Limb (tissue), 2 donors: ENCODE data around the gene TMEM178B.
"Not testable (repeated sequence)": the region's sequence is repeated elsewhere in the genome, so short reads cannot be mapped to it uniquely, and the experiment has no call there.

Experiments used
- DNase-seq, 2 donors: peaks; one replicate each; pipeline ENCODE4 v3.0.0-alpha.2; 2016; ENCODE audit errors: extremely low spot score in 2 of 2

Gene TMEM178B

DNA sequence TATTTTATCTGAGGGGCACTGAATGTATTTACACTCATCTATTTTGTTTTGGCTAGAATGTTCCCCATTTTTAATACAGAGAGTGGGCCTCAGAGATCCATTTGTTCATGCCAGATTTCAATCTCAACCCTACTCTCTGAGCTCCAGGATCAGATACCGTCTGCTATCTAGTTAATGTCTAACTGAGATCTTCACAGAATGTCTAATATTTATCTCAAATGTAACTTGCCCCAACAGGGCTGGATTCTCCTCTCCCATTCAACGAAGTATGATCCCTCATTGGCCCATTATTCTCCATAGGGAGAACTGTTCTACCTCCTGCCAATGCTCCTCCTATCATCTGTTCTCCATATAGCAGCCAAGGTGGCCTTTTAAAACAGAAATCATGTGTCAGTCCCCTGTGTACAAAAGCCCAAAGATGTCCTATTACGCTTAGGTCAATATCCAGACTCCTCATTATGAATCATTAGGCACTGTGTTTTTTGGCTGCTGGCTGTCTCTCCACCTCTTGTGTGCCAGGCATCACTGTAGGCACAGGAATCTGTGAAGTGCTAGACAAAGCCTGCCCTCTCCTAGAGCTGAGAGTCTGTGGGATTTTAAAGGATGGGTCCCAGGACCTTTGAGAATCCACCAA is 308.0 kb downstream of the TMEM178B start:
- DNase-seq, result no peak

DNA sequence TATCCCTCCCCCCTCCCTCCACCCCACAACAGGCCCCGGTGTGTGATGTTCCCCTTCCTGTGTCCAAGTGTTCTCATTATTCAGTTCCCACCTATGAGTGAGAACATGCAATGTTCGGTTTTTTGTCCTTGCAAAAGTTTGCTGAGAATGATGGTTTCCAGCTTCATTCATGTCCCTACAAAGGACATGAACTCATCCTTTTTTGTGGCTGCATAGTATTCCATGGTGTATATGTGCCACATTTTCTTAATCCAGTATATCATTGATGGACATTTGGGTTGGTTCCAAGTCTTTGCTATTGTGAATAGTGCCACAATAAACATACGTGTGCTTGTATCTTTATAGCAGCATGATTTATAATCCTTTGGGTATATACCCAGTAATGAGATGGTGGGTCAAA is 309.5 kb downstream of the TMEM178B start:
- DNase-seq, result not testable (repeated sequence)

DNA sequence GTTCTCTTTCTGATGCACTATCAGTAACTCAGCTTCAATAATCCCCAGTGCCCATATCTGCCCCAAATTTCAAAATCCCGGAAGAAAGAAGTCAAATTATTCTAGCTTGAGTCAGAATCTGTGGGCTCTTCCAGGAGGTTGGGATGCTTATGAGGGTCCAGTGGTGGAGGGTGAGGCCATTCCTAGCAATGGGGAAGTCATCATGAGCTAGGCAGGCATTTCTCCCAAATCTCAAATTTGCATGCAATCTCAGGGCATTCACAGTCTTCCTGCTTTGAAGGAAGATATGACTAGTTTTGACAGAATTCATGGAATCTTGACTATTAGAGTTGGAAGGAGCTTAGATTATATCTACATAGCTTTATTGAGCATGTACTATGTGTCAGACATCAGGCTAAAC is 313.0 kb downstream of the TMEM178B start:
- DNase-seq, result no peak

DNA sequence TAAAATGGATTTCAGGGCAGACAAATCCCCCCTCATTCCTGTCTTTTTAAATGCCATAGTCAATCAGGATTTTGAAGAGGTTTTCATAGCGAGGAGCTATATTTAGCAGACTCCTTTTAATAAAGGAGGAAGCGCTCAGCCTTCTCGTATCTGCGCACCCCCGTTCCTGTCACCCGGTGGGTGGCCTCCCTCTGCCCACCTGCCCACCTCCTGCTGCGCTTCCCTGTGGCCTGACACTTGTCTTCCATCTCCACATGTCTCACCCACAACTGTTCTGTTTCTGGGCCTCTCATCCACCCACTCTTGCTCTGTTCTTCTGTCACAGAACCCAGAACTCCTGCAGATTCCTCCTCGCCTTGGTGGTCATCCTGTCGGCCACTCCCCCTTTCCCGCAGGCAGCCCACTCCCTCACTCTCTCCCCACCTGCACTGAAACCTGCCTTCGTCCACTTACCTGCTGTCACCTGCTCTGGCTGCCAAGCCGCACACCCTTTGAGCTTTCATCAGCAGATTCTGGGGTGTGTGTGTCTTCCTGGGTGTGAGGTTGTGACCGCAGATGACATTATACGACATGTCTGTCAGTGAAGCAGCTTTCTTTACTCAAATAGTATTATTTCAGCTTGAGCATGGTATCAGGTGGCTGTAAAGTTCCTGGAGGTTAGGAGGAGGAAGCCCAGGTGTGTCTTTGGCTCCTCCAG is 313.8 kb downstream of the TMEM178B start:
- no peak for DNase-seq

DNA sequence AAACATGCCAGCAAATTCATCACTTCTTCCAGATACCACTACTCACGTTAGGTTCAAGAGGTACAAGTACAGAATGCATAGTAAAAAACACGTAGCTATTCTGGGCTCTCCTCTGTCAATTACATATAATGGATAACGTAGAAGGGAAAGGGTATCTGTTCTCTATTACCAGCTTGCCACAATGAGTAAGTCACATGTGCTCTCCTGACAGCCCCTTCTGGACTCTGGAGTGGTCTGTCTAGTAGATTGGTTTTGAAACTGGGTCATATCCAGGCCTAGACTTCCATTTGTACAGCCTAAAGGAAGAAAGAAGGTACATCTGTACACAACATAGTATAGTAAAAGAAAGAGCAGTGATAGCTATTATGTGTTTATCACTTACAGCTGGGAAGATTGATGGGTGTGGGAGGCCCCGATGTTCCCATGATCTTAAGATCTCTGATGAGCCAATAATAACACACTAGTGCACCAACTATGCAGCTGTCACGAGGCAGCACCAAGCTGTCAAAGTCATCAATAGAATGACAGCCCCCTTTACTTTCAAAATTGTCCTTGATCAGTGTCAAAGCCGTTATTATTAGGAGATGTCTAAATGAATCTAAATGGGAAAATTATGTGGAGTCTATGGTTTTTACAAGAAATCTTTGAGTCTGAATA is 315.4 kb downstream of the TMEM178B start:
- DNase-seq, result no peak

- DNase-seq, result no peak
Observed at GRCh38 chr7:141390339-141390738, 316.5 kb downstream of the TMEM178B start.

- DNase-seq, result no peak
Observed at GRCh38 chr7:141393056-141393455, 319.2 kb downstream of the TMEM178B start.

DNA sequence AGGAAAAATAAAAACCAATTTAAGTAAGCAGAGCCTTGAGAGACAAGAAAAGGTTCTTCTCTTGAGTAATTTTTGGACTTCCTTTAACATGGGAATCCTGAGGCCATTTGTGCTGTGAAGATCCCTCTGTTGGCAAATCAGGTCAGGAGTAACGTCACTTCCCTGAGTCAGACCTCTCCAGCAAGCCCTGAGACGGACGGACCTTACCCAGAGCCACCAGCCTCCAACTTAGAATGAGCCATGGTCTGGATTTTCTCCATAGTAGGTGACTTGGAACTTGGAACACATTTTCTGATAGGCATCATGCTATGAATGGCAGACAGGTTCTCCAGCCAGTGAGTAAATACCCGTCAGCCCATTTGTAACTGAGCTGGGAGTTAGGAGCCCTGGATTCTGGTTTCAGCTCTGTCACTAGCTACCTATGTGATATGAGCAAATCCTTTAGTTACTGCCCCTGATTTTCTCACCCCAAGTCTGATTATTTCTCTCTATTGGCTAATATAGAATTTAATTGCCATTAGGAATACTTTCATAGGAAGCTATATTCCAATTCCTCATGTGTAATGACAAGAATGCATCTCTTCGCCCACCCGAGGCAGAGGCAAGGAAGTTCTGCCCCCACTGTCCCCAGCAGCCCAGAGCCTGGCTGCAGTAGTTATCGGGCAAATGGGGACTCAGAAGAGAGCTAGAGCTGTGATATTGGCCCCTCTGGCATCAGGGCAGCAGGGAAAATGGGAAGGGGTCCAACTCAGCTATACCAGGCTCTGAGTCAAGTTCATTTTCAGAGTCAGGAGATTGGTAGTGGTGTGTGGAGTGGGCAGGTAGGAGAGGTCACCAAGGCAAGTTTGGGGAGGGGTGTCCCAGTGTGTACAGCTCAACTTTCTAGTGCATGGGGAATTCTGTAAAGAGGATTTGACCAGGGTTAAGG is 323.6 kb downstream of the TMEM178B start:
- DNase-seq, result no peak

DNA sequence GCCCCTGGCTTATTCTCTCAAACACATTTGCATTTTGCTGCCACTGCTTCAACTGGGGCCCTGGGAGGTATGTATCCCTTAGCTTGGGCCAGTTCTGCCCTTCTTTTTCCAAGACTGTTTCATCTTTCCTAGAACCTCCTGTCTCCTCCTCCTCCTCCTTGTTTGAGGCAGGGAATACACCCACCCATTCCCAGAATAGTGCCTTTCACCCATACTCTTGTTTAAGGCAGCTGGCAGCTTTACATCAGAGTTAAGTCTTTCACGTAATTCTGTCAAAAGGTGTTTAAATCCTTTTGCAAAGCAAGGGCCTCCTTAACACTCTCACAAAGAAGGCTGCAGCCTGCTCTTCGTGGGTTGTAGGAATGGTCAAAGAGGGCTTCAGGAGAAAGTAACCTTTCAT is 326.5 kb downstream of the TMEM178B start:
- no peak for DNase-seq

DNA sequence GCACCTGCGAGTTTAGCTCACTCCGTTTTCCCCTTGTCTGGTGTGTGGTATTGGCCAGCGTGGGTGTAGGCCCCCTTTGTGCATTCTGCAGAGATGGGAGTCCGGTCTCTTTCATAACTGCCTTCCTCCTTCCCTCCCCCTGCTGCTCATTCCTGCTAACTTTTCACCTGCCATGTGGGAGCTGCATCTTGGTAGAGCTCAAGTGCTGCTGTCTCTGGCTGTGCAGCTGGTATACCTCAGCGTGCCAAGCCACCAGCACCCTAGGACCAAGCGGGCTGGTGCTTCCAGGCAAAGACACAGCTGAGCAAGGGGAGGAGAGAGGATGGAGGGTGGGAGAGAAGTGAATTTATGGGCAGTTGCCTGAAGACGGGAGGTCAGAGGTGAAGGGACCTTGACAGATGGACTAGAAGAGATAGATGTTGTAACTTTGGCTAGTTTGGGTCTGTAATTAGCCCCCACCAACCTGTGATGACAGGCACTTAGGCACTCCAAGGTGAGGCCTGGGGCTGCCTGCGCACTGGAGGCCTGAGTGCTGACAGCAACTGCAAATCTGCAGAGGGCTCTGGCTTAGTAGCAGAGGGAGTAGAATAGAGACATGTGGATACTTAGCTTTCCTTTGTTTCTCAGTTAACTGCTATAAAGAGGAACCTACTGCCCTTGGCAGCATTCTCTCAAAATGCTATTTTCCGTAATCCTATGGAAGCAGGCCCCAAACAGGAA is 328.6 kb downstream of the TMEM178B start:
- DNase-seq, result no peak

DNA sequence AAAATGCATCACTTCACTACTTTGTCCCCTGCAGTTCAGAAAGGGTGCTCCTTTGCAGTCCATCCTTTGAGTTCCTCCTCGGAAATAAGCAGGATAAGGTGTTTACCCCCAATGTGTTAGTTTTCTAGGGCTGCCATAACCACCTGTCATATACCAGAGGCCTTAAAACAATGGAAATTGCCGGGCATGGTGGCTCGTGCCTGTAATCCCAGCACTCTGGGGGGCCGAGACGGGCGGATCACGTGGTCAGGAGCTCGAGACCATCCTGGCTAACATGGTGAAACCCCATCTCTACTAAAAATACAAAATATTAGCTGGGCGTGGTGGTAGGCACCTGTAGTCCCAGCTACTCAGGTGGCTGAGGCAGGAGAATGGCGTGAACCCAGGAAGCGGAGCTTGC is 330.0 kb downstream of the TMEM178B start:
- DNase-seq, result not testable (repeated sequence)

DNA sequence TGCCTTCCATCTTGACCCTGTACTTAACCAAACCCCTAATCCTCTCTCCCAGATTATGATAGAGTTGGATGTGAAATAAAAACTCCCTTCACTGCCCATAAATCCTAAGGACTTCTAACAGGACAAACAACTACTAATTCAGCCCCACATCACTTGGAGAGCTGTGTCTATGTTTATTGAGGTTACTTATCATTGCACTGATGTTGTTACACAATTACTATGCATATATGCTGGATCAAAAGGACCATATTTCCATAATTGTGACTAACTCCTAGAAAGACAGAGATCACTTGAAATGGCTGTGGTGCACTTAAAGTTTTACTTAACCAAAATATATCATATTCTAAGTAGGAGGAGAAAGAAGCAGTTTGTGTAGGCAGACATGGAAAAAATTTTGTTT is 332.5 kb downstream of the TMEM178B start:
- no peak for DNase-seq

DNA sequence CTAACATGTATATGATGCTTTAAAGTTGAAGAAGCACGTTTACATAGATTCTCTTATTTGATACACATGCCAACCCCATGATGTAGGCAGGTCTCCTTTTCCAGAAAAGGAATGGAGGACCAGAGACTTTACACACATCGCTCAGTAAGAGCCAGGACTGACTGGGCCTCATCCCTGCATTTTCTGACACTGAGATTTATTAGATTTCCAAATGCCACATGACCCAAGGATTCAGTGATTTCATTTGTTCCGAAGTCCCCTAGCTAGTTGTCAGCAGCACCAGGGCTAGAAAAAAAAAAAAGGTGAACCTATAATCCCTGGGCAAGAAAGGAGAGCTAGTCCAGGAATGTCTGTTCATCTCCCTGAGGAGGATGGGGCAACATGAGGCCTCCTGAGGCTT is 334.0 kb downstream of the TMEM178B start:
- no peak for DNase-seq

DNA sequence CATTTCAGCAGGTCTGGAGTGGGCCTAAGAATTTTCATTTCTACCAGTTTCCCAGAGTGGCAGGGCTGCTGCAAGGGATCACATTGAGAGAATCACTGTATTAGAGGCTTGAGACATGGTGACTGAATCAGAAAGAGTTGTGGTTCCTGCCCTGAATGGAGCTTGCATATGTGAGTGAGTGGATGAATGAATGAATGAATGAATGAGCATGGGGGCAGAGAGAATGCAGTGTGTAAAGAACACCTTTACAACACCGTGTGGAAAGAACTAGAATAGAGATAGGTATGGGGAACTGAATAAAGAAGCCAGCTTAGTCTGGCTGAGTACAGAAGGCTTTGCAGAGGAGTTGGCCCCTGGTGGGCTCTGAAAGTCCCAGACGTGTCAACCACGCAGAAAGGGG is 334.6 kb downstream of the TMEM178B start:
- no peak for DNase-seq

DNA sequence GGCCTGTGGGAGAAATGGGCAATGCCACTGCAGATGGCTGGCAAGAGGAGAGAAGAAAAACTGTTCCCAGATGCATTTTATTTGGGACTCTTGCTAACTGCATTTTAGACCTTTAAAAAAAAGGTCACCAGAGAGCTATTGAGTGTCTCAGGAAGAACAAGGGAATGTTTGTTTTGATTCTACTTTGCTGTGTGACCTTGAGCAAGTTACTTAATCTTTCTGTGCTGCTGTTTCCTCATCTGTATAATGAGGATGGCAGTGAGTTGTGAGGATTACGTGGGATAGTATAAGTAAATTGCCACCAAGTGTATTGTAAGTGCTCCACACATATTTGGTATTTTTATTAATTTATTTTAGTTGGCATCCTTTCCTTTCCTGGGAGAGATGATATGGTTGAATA is 335.4 kb downstream of the TMEM178B start:
- DNase-seq, result no peak

DNA sequence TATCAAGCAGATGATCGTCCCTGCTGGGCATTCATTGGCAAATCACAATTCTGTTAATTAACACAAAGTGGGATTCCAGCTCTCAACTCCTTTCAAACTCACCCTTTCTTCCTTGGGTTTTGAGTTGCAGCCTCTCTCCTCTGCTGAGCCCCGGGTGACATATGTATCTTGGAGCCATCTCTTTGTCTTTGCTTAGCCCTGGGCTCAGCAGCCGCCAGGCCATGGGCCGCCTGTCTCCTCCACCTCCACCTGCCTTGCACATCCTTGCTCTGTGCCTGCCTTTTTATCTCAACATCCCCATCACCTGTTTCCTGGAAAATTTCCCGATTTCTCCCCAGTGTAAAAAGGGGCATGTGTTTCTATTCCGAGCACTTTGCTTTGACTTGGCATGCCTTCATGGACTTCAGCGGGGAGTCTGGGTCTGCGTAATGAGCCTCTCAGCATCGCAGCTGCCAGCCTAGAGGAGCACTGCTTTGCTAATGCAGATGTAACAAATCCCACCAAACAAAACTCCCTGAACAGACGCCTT is 336.0 kb downstream of the TMEM178B start:
- peak in 1 of 2 donors; percentile 51 for DNase-seq

DNA sequence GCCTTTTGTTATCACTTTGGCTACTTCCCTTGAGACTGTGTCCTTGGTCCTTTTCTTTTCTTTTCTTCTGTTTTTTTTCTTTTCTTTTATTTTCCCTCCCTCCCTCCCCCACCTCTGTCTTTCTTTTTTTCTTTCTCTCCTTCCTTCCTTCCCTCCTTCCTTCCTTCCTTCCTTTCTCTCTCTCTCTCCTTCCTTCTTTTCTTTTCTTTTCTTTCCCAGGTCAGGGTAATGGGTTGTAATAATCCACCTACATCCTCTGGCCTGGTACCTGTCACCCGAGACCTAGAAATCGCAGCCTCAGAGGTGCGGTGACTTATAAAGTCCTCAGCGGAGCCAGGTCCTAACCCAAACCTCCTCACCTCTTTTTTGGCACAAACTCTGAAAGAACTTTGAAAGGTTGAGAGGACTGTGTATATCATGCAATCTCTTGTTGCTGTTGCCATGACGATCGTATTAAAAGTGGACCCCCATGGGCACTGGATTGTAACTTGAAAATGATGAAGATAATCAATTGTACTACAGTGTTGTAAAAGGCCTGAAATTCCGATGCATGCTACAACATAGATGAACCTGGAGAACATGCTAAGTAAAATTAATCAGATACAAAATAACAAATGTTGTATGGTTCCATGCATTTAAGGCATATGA is 336.6 kb downstream of the TMEM178B start:
- DNase-seq, result no peak

DNA sequence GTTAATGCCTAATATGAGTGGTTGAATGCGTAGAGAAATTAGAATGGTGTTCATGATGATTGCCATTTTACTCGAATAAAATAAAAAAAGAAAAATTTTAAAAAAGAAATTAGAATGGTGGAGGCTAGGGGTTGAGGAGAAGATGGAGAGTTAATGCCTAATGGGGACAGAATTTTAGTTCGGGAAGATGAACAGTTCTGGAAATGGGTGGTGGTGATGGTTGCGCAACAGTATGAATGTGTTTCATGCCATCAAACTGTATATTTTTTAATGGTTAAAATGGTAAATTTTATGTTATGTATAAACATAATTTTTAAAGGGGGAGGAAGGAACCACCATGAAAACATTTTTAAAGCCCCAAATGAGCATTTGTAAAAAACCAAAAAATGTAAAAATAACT is 337.3 kb downstream of the TMEM178B start:
- no peak for DNase-seq

- no peak for DNase-seq
Observed at GRCh38 chr7:141415999-141416398, 342.1 kb downstream of the TMEM178B start.

DNA sequence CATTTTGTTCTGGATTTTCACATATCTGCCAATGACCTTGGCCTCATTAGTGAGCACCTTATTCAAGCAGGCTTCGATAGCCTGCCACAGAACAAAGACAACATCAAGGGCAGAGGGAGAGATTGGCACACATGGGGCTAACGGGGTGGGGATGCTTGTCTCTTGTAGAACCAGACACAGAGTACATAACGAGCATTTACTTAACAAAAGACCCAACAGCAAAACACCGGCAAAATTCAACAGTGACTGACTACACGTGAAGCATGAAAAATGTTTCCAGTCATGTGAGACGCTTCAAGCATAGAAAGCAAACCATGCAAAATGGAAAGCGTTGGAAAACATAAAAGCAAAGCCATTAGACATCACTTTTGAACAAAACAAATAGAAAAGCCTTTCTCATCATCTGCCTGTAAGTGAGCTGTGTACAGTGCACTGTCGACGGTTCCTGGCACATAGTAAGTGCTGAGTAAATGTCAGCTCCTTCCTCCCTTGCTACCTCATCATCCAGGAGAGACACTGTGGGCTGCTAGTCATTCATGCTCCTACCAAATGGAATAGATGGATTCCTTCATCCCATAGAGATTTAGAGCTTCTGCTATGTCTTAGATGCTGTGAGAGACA is 342.9 kb downstream of the TMEM178B start:
- DNase-seq, result no peak
